ENCODE data around the gene VWA3B.

Gene VWA3B

GRCh38 chr2:98329549-98329948 lies 242.6 kb downstream of the VWA3B start:
- ChIA-PET CTCF (interaction anchor here (1.5 kb wide), 1 partner anchor 523 kb away, joined by 3 read pairs; no protein-coding TSS in a partner anchor), POLR2A (no interaction called here)
- TF ChIP-seq, protein P1, sequence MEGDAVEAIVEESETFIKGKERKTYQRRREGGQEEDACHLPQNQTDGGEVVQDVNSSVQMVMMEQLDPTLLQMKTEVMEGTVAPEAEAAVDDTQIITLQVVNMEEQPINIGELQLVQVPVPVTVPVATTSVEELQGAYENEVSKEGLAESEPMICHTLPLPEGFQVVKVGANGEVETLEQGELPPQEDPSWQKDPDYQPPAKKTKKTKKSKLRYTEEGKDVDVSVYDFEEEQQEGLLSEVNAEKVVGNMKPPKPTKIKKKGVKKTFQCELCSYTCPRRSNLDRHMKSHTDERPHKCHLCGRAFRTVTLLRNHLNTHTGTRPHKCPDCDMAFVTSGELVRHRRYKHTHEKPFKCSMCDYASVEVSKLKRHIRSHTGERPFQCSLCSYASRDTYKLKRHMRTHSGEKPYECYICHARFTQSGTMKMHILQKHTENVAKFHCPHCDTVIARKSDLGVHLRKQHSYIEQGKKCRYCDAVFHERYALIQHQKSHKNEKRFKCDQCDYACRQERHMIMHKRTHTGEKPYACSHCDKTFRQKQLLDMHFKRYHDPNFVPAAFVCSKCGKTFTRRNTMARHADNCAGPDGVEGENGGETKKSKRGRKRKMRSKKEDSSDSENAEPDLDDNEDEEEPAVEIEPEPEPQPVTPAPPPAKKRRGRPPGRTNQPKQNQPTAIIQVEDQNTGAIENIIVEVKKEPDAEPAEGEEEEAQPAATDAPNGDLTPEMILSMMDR (IDR thresholded peaks at IDR 0.05; ENCODE audit: insufficient read depth, low read length, missing control alignments) = no peak
- no peak for DNase-seq (ENCODE audit: low read depth, low spot score)
- H3K4me3 ChIP-seq (ENCODE audit: low read depth, low read length) = no peak overlapping the region

GRCh38 chr2:98332989-98333388 lies 246.0 kb downstream of the VWA3B start:
- TF ChIP-seq, protein P1 (IDR thresholded peaks at IDR 0.05; ENCODE audit: insufficient read depth, low read length, missing control alignments) = no peak
- POLR2A ChIA-PET = no interaction called here
- DNase-seq (ENCODE audit: low read depth, low spot score) = no peak
- H3K4me3 ChIP-seq (ENCODE audit: low read depth, low read length) = no peak overlapping the region
- CTCF ChIA-PET = interaction anchor here (0.9 kb wide), 1 partner anchor 80 kb away, joined by 3 read pairs; no protein-coding TSS in a partner anchor

DNA sequence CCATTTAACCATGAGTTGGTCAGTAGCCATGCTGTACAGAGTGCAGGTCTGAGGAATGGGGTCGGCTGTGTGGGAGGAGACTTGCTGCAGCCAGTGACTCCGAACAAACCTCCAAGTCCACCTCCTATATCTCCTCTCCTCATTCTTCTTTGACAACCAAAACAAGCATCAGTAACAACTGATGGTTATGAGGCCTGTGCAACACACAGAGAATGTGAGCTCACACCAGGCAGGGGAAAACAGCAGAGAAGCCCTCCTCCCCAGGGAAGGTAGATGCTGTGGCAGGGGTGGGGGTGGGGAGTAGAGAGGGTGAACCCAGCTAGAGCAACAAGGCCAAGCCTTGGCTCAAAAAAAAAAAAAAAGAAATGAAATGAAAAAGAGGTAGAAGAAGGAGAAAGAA lies 247.0 kb downstream of the VWA3B start:
- no peak overlapping the region; the same call in 1 of the 2 replicates for H3K4me3 ChIP-seq (ENCODE audit: low read depth, low read length)
- TF ChIP-seq, protein P1 (IDR thresholded peaks at IDR 0.05; ENCODE audit: insufficient read depth, low read length, missing control alignments) = no peak
- CTCF ChIA-PET = interaction anchor here (0.8 to 1.2 kb wide), 3 partner anchors 64 to 636 kb away, joined by 3 to 5 read pairs (median 4); no protein-coding TSS in a partner anchor
- POLR2A ChIA-PET = interaction anchor here (0.7 to 1.0 kb wide), 2 partner anchors 244 to 464 kb away, joined by 3 to 4 read pairs; no protein-coding TSS in a partner anchor
- DNase-seq (ENCODE audit: low read depth, low spot score) = no peak

DNA sequence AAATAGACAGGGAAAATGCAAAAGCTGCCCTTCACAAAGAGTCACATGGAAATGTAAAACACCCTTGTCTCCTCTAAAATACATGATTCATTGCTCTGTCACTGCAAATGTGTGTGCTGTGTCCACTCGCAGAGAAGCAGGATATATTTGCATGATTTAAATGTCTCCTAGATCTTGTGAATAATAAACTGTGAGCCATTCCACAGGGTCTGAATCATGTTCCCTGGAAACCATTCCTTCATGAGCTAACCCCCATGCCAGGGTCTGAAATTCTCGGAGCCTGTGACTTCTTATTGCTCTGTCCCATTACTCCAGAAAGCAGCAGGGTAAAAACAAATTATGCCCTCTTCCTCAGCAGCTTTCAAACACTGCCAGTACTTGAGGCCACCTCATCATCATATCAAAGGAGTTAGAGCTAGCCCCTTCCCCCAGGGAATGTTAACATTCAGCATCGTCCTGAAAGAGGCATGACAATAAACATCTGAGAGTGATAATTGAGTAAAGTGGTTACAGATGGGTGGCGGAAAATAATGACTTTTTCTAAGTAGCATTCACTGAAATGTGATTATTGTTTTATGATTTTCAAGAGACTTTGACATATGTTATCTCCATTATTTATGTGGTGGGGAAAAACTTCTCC lies 247.6 kb downstream of the VWA3B start:
- ChIA-PET POLR2A (interaction anchor here (0.7 to 1.0 kb wide), 2 partner anchors 245 to 464 kb away, joined by 3 to 4 read pairs; no protein-coding TSS in a partner anchor), CTCF (interaction anchor here (0.8 to 1.2 kb wide), 3 partner anchors 65 to 637 kb away, joined by 3 to 5 read pairs (median 4); no protein-coding TSS in a partner anchor)
- TF ChIP-seq, protein P1 (IDR thresholded peaks at IDR 0.05; ENCODE audit: insufficient read depth, low read length, missing control alignments) = no peak
- H3K4me3 ChIP-seq (ENCODE audit: low read depth, low read length) = no peak overlapping the region
- DNase-seq (ENCODE audit: low read depth, low spot score) = peak; percentile 59

DNA sequence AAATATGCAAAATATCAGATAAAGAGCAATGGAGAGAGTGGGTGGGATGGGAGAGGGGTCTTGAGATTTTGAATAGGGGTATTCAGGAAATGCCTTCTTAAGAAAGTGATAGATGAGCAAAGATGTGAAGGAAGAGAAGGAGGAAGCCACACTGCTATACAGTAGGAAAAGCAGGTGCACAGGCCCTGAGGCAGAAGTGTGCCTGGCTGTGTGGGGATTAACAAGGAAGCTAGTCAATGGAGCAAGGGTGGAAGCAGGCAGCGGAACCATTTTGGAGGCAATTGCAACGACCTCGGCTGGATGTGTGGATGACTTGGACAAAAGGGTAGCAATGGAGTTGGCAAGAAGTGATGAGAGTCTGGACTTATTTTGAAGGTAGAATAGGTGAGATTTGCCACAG lies 248.3 kb downstream of the VWA3B start:
- no peak overlapping the region for H3K4me3 ChIP-seq (ENCODE audit: low read depth, low read length)
- POLR2A ChIA-PET = no interaction called here
- CTCF ChIA-PET = no interaction called here
- DNase-seq (ENCODE audit: low read depth, low spot score) = no peak
- TF ChIP-seq, protein P1 (IDR thresholded peaks at IDR 0.05; ENCODE audit: insufficient read depth, low read length, missing control alignments) = no peak

- TF ChIP-seq, protein P1 (IDR thresholded peaks at IDR 0.05; ENCODE audit: insufficient read depth, low read length, missing control alignments) = no peak
- POLR2A ChIA-PET = no interaction called here
- CTCF ChIA-PET = no interaction called here
- DNase-seq (ENCODE audit: low read depth, low spot score) = no peak
- no peak overlapping the region for H3K4me3 ChIP-seq (ENCODE audit: low read depth, low read length)
Measured at GRCh38 chr2:98341241-98341640, 254.3 kb downstream of the VWA3B start.
